PC-9 (cell line): ENCODE results near the gene DCLRE1C. TPM values are rescaled to one million over a fixed set of nuclear protein-coding genes. Genes with fewer than 3 reads are reported as not detected.

Experiments used
- BruUV-seq: library from RNA; stranded (reverse); fragments of 400-500 nt; replicated peaks from 2 replicates; lab custom pipeline; 2021; lab: Mats Ljungman, UMichigan
- CTCF ChIA-PET: fragments of 300-600 bp; sonication (Branson Sonifier 250); formaldehyde crosslinking; loops from one replicate; lab custom pipeline; 2022; ENCODE audit warnings: antibody characterized with exemption; lab: Charles Lee
- POLR2A ChIA-PET: fragments of 300-600 bp; sonication (Branson Sonifier 250); formaldehyde crosslinking; loops from one replicate; lab custom pipeline; 2022; ENCODE audit warnings: antibody characterized with exemption; ENCODE audit not compliant: unreplicated experiment; lab: Charles Lee
- DNase-seq, 2 experiments: peaks; one replicate each; pipeline versions ENCODE4 v3.0.0 to v3.0.0-alpha.2; 2015 to 2022; ENCODE audit warnings: mixed read lengths in 1 of 2
- H2AFZ ChIP-seq: fragments of 200-600 bp; sonication (generic); 2 replicates; pipeline ENCODE4 v1.8.1; 2017; ENCODE audit warnings: antibody characterized with exemption
- H3F3A ChIP-seq: fragments of 200-600 bp; sonication (generic); 2 replicates; pipeline ENCODE4 v1.8.1; 2017; ENCODE audit warnings: antibody characterized with exemption, mild to moderate bottlenecking, low read depth; ENCODE audit not compliant: insufficient read depth
- H3K27ac ChIP-seq: fragments of 200-600 bp; sonication (generic); 2 replicates; pipeline ENCODE4 v1.6.1; 2016; ENCODE audit warnings: mixed run types
- H3K27me3 ChIP-seq: fragments of 200-600 bp; sonication (generic); 2 replicates; pipeline ENCODE4 v1.6.1; 2016; ENCODE audit warnings: low read depth, mixed run types; ENCODE audit not compliant: insufficient read depth
- H3K36me3 ChIP-seq: fragments of 200-600 bp; sonication (generic); 2 replicates; pipeline ENCODE4 v1.6.1; 2016; ENCODE audit warnings: low read depth, mixed run types
- H3K4me1 ChIP-seq: fragments of 200-600 bp; sonication (generic); replicated peaks from 2 replicates; pipeline ENCODE4 v1.6.1; 2016; ENCODE audit warnings: mixed run types; ENCODE audit not compliant: insufficient read depth
- H3K4me2 ChIP-seq: fragments of 200-600 bp; sonication (generic); 2 replicates; pipeline ENCODE4 v1.6.1; 2017; ENCODE audit warnings: mixed run types
- H3K4me3 ChIP-seq: fragments of 200-600 bp; sonication (generic); 2 replicates; pipeline ENCODE4 v1.6.1; 2016; ENCODE audit warnings: mixed run types
- H3K79me2 ChIP-seq: fragments of 200-600 bp; sonication (generic); 2 replicates; pipeline ENCODE4 v1.6.1; 2017; ENCODE audit warnings: low read depth, mixed run types
- H3K9me2 ChIP-seq: fragments of 200-600 bp; sonication (generic); 2 replicates; pipeline ENCODE4 v1.8.1; 2017; ENCODE audit warnings: mild to moderate bottlenecking; ENCODE audit not compliant: insufficient read depth
- H3K9me3 ChIP-seq: fragments of 200-600 bp; sonication (generic); 2 replicates; pipeline ENCODE4 v1.8.1; 2016; ENCODE audit warnings: low read depth; ENCODE audit not compliant: insufficient read depth
- H4K20me1 ChIP-seq: fragments of 200-600 bp; sonication (generic); 2 replicates; pipeline ENCODE4 v1.8.1; 2017; ENCODE audit not compliant: insufficient read depth
- CTCF ChIP-seq: fragments of 200-600 bp; sonication (generic); conservative IDR thresholded peaks from 2 replicates; pipeline ENCODE4 v1.6.1; 2017; ENCODE audit warnings: mixed run types, antibody characterized with exemption, mild to moderate bottlenecking, moderate library complexity
- EZH2 ChIP-seq: fragments of 200-600 bp; sonication (generic); IDR thresholded peaks from 2 replicates; pipeline ENCODE4 v1.8.0; 2017; ENCODE audit warnings: antibody characterized with exemption, low read depth
- intact Hi-C: fragments of 100-400 bp; cut with micrococcal nuclease; formaldehyde crosslinking; loops from one replicate; pipeline ENCODE4 v1.10.0; 2022; ENCODE audit not compliant: unreplicated experiment
- total RNA-seq: library from RNA; stranded (reverse); gene quantifications from 2 replicates; pipeline ENCODE4 v1.2.3, GENCODE V29; 2021

DCLRE1C gene
- total RNA-seq, 1 experiment from 2014 or later: 14.0 TPM

- no peak for TF ChIP-seq EZH2
- TF ChIP-seq CTCF: no peak
- no peaks in the 10 kb centered on the region for H3K27me3 ChIP-seq
- H3K9me3 ChIP-seq: no peaks in the 10 kb centered on the region
- ChIA-PET CTCF (interaction anchor here (0.6 kb wide), 1 partner anchor 57 kb away, joined by 4 read pairs; no protein-coding TSS in a partner anchor), POLR2A (interaction anchor here (0.6 kb wide), 2 partner anchors 82 to 290 kb away, joined by 5 to 8 read pairs; no protein-coding TSS in a partner anchor)
- intact Hi-C loops: loop anchor here (2.0 to 5.0 kb wide), 3 partner anchors 72 to 289 kb away; partner anchors contain the start of genes DCLRE1C and NMT2
- no TSS peak for BruUV-seq
- no peaks in the 10 kb centered on the region for H3K9me2 ChIP-seq
- H3F3A ChIP-seq: peaks cover 10% of the 10 kb centered on the region; the same call in 1 of the 2 replicates
- H4K20me1 ChIP-seq: no peaks in the 10 kb centered on the region; the same call in 1 of the 2 replicates
- H2AFZ ChIP-seq: peak overlapping the region; percentile 85
- no peak for DNase-seq
- peak overlapping the region; percentile 67 for H3K4me3 ChIP-seq
- no peaks in the 10 kb centered on the region for H3K36me3 ChIP-seq
- peak overlapping the region; percentile 26; the same call in 1 of the 2 replicates for H3K27ac ChIP-seq
- H3K4me2 ChIP-seq: peak overlapping the region; percentile 95
- H3K79me2 ChIP-seq: peaks cover 81% of the 10 kb centered on the region
- H3K4me1 ChIP-seq: peaks cover 24% of the 10 kb centered on the region
These were observed 74.0 kb downstream of the DCLRE1C start for GRCh38 chr10:14879928-14880193.

- Histone ChIP-seq H3K4me3 (peak overlapping the region; percentile 67), H3K9me2 (no peaks in the 10 kb centered on the region), H4K20me1 (no peaks in the 10 kb centered on the region; the same call in 1 of the 2 replicates), H3K36me3 (no peaks in the 10 kb centered on the region), H3K27me3 (no peaks in the 10 kb centered on the region), H3K27ac (peak overlapping the region; percentile 26; the same call in 1 of the 2 replicates), H3K9me3 (no peaks in the 10 kb centered on the region), H3K79me2 (peaks cover 75% of the 10 kb centered on the region), H3K4me1 (peaks cover 24% of the 10 kb centered on the region), H3F3A (peaks cover 10% of the 10 kb centered on the region; the same call in 1 of the 2 replicates), H3K4me2 (peak overlapping the region; percentile 95), H2AFZ (peak overlapping the region; percentile 85)
- POLR2A ChIA-PET: interaction anchor here (0.6 kb wide), 1 partner anchor 82 kb away, joined by 8 read pairs; no protein-coding TSS in a partner anchor
- CTCF ChIA-PET: interaction anchor here (0.6 kb wide), 1 partner anchor 58 kb away, joined by 4 read pairs; no protein-coding TSS in a partner anchor
- DNase-seq: no peak
- intact Hi-C loops: loop anchor here (2.0 to 5.0 kb wide), 3 partner anchors 73 to 289 kb away; partner anchors contain the start of genes DCLRE1C and NMT2
- BruUV-seq: no TSS peak
- TF ChIP-seq EZH2: no peak
- no peak for TF ChIP-seq CTCF
These were observed 74.6 kb downstream of the DCLRE1C start for GRCh38 chr10:14879124-14879927.

- H4K20me1 ChIP-seq: no peaks in the 10 kb centered on the region; the same call in 1 of the 2 replicates
- H3K79me2 ChIP-seq: peaks cover 67% of the 10 kb centered on the region
- H3K9me3 ChIP-seq: no peaks in the 10 kb centered on the region
- POLR2A ChIA-PET: interaction anchor here (0.6 to 0.7 kb wide), 3 partner anchors 12 to 112 kb away, joined by 3 to 6 read pairs (median 4); no protein-coding TSS in a partner anchor
- peak; percentile 76 to 96 for DNase-seq
- CTCF ChIA-PET: no interaction called here
- peak within 1 kb of the TSS; percentile 67 for H3K4me3 ChIP-seq
- intact Hi-C loops: loop anchor here (1.0 to 5.0 kb wide), 5 partner anchors 39 to 290 kb away; partner anchors contain the start of genes DCLRE1C and NMT2
- H3K27ac ChIP-seq: peak within 1 kb of the TSS; percentile 79
- H3K4me2 ChIP-seq: peak within 1 kb of the TSS; percentile 95
- peaks cover 10% of the 10 kb centered on the region; the same call in 1 of the 2 replicates for H3F3A ChIP-seq
- H3K36me3 ChIP-seq: no peaks in the 10 kb centered on the region
- no TSS peak for BruUV-seq
- no peaks in the 10 kb centered on the region for H3K9me2 ChIP-seq
- peak within 1 kb of the TSS; percentile 85 for H2AFZ ChIP-seq
- TF ChIP-seq EZH2 (no peak), CTCF (no peak)
- peaks cover 24% of the 10 kb centered on the region for H3K4me1 ChIP-seq
- no peaks in the 10 kb centered on the region for H3K27me3 ChIP-seq
These were observed 75.4 kb downstream of the DCLRE1C start, which contains the start of gene SUV39H2 for GRCh38 chr10:14878266-14879123. SUV39H2 (plus strand) TSS chr10:14878866; CDS start chr10:14878889, 23 bp downstream.
